K562 (cell line): Measurements from ENCODE around the gene RSPH6A. TPM values are rescaled to one million over a fixed set of nuclear protein-coding genes. Genes with fewer than 3 reads are reported as not detected.

Experiments used
- COPS2 ChIP-seq: fragments of 450-650 bp; conservative IDR thresholded peaks from 2 replicates; pipeline ENCODE4 v1.6.1; 2016; ENCODE audit warnings: mild to moderate bottlenecking, moderate library complexity
- ETV1 ChIP-seq: fragments of 450-650 bp; conservative IDR thresholded peaks from 2 replicates; pipeline ENCODE4 v1.6.1; 2016; ENCODE audit warnings: missing genetic modification characterization, control low read depth, low read depth, missing compliant biosample characterization
- ILF3 ChIP-seq: fragments of 450-650 bp; IDR thresholded peaks from 2 replicates; pipeline ENCODE4 v1.6.1; 2018; ENCODE audit warnings: antibody characterized with exemption, mild to moderate bottlenecking, moderate library complexity, borderline replicate concordance
- MBD2 ChIP-seq: sonication (generic); IDR thresholded peaks from 2 replicates; pipeline ENCODE4 v1.6.1; 2016; ENCODE audit warnings: low read depth, borderline replicate concordance
- MYNN ChIP-seq, 2 experiments: sonication (generic); formaldehyde crosslinking in 1 of 2; IDR thresholded peaks; 2 replicates each; pipeline versions ENCODE4 v1.5.0 to v1.6.1; 2016 to 2020; ENCODE audit warnings: antibody characterized with exemption in 1 of 2, missing genetic modification reagents in 1 of 2
- NR4A1 ChIP-seq, 2 experiments: fragments of 250-450 bp in 1 of 2; fragments of 450-650 bp in 1 of 2; sonication (Bioruptor Pico) in 1 of 2; IDR thresholded peaks; 2 replicates each; pipeline versions ENCODE4 v1.4.0 to v1.6.1; 2016 to 2020; ENCODE audit warnings: mild to moderate bottlenecking in 2 of 2, missing compliant biosample characterization in 1 of 2, missing genetic modification characterization in 1 of 2, moderate library complexity in 1 of 2
- POLR2A ChIP-seq: fragments of 450-650 bp; conservative IDR thresholded peaks from 2 replicates; pipeline ENCODE4 v1.6.1; 2016
- RFX5 ChIP-seq: IDR thresholded peaks from 2 replicates; pipeline ENCODE4 v1.6.1; 2011; ENCODE audit warnings: low read depth, mild to moderate bottlenecking, improper control_type of control experiment, low read length
- ZBTB17 ChIP-seq: fragments of 450-650 bp; formaldehyde crosslinking; IDR thresholded peaks from 2 replicates; pipeline ENCODE4 v1.4.0; 2020; ENCODE audit warnings: mild to moderate bottlenecking
- ZNF232 ChIP-seq: sonication (generic); formaldehyde crosslinking; IDR thresholded peaks from 2 replicates; pipeline ENCODE4 v1.8.0; 2022; ENCODE audit warnings: mild to moderate bottlenecking, missing genetic modification reagents
- ZNF253 ChIP-seq: fragments of 250-450 bp; sonication (Bioruptor Pico); conservative IDR thresholded peaks from 2 replicates; pipeline ENCODE4 v1.6.1; 2021; ENCODE audit warnings: mild to moderate bottlenecking
- ZNF431 ChIP-seq: sonication (generic); formaldehyde crosslinking; IDR thresholded peaks from 2 replicates; pipeline ENCODE4 v1.8.0; 2022; ENCODE audit warnings: mild to moderate bottlenecking, missing genetic modification reagents
- ZNF668 ChIP-seq: fragments of 250-450 bp; sonication (Bioruptor Pico); IDR thresholded peaks from 2 replicates; pipeline ENCODE4 v1.8.0; 2022; ENCODE audit warnings: mild to moderate bottlenecking, inconsistent platforms
- ZNF695 ChIP-seq: fragments of 450-650 bp; formaldehyde crosslinking; IDR thresholded peaks from 2 replicates; pipeline ENCODE4 v1.4.0; 2020; ENCODE audit warnings: mild to moderate bottlenecking, moderate library complexity
- polyA plus RNA-seq, 8 experiments: library from polyadenylated mRNA; depleted of rRNA in 4 of 8; stranded (reverse) in 5 of 8; unstranded in 3 of 8; fragments of >200 nt; fragmentation: Nextera tagmentation in 2 of 8; fragmentation: Illumina TruSeq in 1 of 8; extraction: Ambion mirVana in 2 of 8; extraction: Trizol in 1 of 8; gene quantifications; 2 replicates each; pipeline versions ENCODE4 v1.2.1 to v1.2.3, GENCODE V29; 2011 to 2014; ENCODE audit warnings: inconsistent platforms in 1 of 8, missing spikeins in 1 of 8
- total RNA-seq, 7 experiments: library from RNA; depleted of rRNA in 6 of 7; stranded (reverse); fragments of >200 nt in 6 of 7; fragmentation: Illumina TruSeq in 2 of 7; extraction: Trizol in 2 of 7; gene quantifications; 2 replicates each; pipeline versions ENCODE4 v1.2.1 to v1.2.3, GENCODE V29; 2011 to 2021; ENCODE audit warnings: low replicate concordance in 1 of 7
- TF ChIP-seq, protein P1 (sequence below): fragments of 250-450 bp; sonication (Bioruptor Pico); IDR thresholded peaks from 2 replicates; pipeline ENCODE4 v1.9.0; 2021; ENCODE audit warnings: mild to moderate bottlenecking
- TF ChIP-seq, protein P2 (sequence below): fragments of 450-650 bp; IDR thresholded peaks from one replicate; pipeline ENCODE4 v1.6.1; 2018; ENCODE audit warnings: mild to moderate bottlenecking, moderate library complexity; ENCODE audit not compliant: partially characterized antibody
- TF ChIP-seq, protein P3 (sequence below): fragments of 250-450 bp; sonication (Bioruptor Pico); IDR thresholded peaks from 2 replicates; pipeline ENCODE4 v1.5.0; 2021; ENCODE audit warnings: mild to moderate bottlenecking, borderline replicate concordance
- TF ChIP-seq, protein P4 (sequence below): sonication (generic); formaldehyde crosslinking; IDR thresholded peaks from 2 replicates; pipeline ENCODE4 v1.8.0; 2022; ENCODE audit warnings: missing genetic modification reagents, mild to moderate bottlenecking, borderline replicate concordance

Gene RSPH6A
- total and polyA plus RNA-seq, 9 of the 15 experiments (the other 6 are each of a cell fraction or from before 2014, with no cell fraction given), result 0.03 to 0.15 (median 0.07) TPM; not detected in 5

DNA sequence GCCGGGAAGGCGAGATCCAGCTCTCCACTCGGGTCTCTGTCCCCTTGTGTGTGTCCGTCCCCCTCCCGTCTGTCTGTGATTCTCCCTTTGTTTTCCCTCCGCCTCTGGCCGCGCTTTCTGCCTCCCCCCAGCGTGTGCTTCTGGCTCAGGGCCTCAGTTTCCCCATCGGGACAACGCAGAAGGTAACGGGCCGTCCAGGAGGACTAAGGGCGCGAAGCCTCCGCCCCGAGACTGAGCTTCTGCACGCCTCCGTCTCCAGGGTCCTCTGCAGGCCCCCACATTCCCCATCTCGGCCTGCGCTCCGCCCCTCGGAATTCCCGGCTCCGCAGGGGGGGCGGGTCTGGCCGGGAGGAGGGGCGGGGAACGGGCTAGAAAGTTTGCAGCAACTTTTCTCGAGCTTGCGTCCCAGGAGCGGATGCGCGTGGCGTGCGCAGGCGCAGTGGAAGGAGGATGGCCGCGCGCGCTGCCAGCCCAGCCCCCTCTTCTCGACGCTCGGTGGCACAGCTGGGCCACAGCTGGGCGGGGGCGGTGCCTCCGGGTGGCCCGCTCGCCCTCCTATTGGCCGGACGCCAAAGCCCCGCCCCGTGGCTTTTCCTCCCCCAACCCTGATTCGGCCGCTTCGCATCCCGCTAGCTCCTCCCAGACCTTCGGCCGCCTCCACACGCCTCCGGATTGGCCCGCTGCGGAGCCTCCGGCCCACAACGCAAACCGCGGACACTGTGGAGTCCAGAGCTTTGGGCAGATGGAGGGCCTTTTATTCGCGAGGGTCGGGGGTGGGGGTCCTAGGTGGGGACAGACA, 45.9 kb downstream of the RSPH6A start, which contains the start of gene SIX5 (continued):
- TF ChIP-seq, protein P1, sequence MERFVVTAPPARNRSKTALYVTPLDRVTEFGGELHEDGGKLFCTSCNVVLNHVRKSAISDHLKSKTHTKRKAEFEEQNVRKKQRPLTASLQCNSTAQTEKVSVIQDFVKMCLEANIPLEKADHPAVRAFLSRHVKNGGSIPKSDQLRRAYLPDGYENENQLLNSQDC (CRISPR knock-in tag), result no peak
- peak; percentile 75 for TF ChIP-seq POLR2A
- TF ChIP-seq, protein P2, sequence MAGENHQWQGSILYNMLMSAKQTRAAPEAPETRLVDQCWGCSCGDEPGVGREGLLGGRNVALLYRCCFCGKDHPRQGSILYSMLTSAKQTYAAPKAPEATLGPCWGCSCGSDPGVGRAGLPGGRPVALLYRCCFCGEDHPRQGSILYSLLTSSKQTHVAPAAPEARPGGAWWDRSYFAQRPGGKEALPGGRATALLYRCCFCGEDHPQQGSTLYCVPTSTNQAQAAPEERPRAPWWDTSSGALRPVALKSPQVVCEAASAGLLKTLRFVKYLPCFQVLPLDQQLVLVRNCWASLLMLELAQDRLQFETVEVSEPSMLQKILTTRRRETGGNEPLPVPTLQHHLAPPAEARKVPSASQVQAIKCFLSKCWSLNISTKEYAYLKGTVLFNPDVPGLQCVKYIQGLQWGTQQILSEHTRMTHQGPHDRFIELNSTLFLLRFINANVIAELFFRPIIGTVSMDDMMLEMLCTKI, result no peak
- no peak for TF ChIP-seq ZNF253 (CRISPR knock-in tag)
- no peak for TF ChIP-seq ZNF668 (CRISPR knock-in tag)
- peak; percentile 72; the same call in 1 of the 2 replicates for TF ChIP-seq ZBTB17 (CRISPR knock-in tag)
- TF ChIP-seq NR4A1 (CRISPR knock-in tag; IDR thresholded peaks at IDR 0.05), result no peak
- TF ChIP-seq NR4A1 (tag; IDR thresholded peaks at IDR 0.05), result no peak
- no peak for TF ChIP-seq RFX5
- TF ChIP-seq MYNN (IDR thresholded peaks at IDR 0.05), result peak; percentile 97
- no peak for TF ChIP-seq MYNN (CRISPR knock-in tag; IDR thresholded peaks at IDR 0.05)
- TF ChIP-seq MBD2, result peak; percentile 75; the same call in 1 of the 2 replicates
- TF ChIP-seq, protein P3, sequence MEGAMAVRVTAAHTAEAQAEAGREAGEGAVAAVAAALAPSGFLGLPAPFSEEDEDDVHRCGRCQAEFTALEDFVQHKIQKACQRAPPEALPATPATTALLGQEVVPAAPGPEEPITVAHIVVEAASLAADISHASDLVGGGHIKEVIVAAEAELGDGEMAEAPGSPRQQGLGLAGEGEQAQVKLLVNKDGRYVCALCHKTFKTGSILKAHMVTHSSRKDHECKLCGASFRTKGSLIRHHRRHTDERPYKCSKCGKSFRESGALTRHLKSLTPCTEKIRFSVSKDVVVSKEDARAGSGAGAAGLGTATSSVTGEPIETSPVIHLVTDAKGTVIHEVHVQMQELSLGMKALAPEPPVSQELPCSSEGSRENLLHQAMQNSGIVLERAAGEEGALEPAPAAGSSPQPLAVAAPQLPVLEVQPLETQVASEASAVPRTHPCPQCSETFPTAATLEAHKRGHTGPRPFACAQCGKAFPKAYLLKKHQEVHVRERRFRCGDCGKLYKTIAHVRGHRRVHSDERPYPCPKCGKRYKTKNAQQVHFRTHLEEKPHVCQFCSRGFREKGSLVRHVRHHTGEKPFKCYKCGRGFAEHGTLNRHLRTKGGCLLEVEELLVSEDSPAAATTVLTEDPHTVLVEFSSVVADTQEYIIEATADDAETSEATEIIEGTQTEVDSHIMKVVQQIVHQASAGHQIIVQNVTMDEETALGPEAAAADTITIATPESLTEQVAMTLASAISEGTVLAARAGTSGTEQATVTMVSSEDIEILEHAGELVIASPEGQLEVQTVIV (CRISPR knock-in tag), result no peak
- TF ChIP-seq ZNF232 (CRISPR knock-in tag), result no peak
- TF ChIP-seq ILF3, result no peak
- TF ChIP-seq ZNF695 (CRISPR knock-in tag), result no peak
- TF ChIP-seq, protein P4, sequence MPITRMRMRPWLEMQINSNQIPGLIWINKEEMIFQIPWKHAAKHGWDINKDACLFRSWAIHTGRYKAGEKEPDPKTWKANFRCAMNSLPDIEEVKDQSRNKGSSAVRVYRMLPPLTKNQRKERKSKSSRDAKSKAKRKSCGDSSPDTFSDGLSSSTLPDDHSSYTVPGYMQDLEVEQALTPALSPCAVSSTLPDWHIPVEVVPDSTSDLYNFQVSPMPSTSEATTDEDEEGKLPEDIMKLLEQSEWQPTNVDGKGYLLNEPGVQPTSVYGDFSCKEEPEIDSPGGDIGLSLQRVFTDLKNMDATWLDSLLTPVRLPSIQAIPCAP, result no peak
- TF ChIP-seq COPS2, result no peak
- no peak for TF ChIP-seq ETV1
- no peak for TF ChIP-seq ZNF431 (CRISPR knock-in tag)
